GM12878 (cell line): Measurements from ENCODE around the gene GTPBP1. TPM values are rescaled to one million over a fixed set of nuclear protein-coding genes. Genes with fewer than 3 reads are reported as not detected.

Experiments used
- ASH2L ChIP-seq: fragments of 300-600, 200-600 bp; sonication (generic); IDR thresholded peaks from 2 replicates; pipeline ENCODE4 v1.6.1; 2017; ENCODE audit warnings: low read depth, mild to moderate bottlenecking, borderline replicate concordance
- BHLHE40 ChIP-seq, 2 experiments: fragments of 450-650 bp in 1 of 2; IDR thresholded peaks; 2 replicates each; pipeline ENCODE4 v1.6.1; 2011 to 2017; ENCODE audit warnings: low read depth in 2 of 2, borderline replicate concordance in 1 of 2, improper control_type of control experiment in 1 of 2, low read length in 1 of 2, mild to moderate bottlenecking in 1 of 2
- BMI1 ChIP-seq: fragments of 450-650 bp; IDR thresholded peaks from 2 replicates; pipeline ENCODE4 v1.6.1; 2016; ENCODE audit warnings: mild to moderate bottlenecking, moderate library complexity, borderline replicate concordance
- CBFB ChIP-seq: IDR thresholded peaks from 2 replicates; pipeline ENCODE4 v1.6.1; 2016; ENCODE audit warnings: antibody characterized with exemption, low read depth
- CHD2 ChIP-seq: IDR thresholded peaks from 2 replicates; pipeline ENCODE4 v1.6.1; 2011; ENCODE audit warnings: low read depth, low read length, improper control_type of control experiment, borderline replicate concordance
- ESRRA ChIP-seq: IDR thresholded peaks from 2 replicates; pipeline ENCODE4 v1.6.1; 2012; ENCODE audit warnings: mild to moderate bottlenecking, low read length, improper control_type of control experiment
- IKZF2 ChIP-seq, 2 experiments: fragments of 450-650 bp; IDR thresholded peaks; 2 replicates each; pipeline ENCODE4 v1.6.1; 2017; ENCODE audit warnings: mild to moderate bottlenecking in 2 of 2, moderate library complexity in 2 of 2
- JUND ChIP-seq: IDR thresholded peaks from 2 replicates; pipeline ENCODE4 v1.6.1; 2012; ENCODE audit warnings: low read depth, mild to moderate bottlenecking, low read length, improper control_type of control experiment, moderate library complexity
- KLF5 ChIP-seq: fragments of 450-650 bp; IDR thresholded peaks from 2 replicates; pipeline ENCODE4 v1.6.1; 2014; ENCODE audit warnings: mild to moderate bottlenecking; ENCODE audit not compliant: partially characterized antibody
- MXI1 ChIP-seq: fragments of 150-350 bp; IDR thresholded peaks from 2 replicates; pipeline ENCODE4 v1.6.1; 2011; ENCODE audit warnings: low read depth, mild to moderate bottlenecking, inconsistent platforms, low read length, improper control_type of control experiment
- PKNOX1 ChIP-seq: fragments of 450-650 bp; IDR thresholded peaks from 2 replicates; pipeline ENCODE4 v1.6.1; 2016; ENCODE audit warnings: mild to moderate bottlenecking
- POLR2A ChIP-seq: IDR thresholded peaks from 2 replicates; pipeline ENCODE4 v1.6.1; 2011; ENCODE audit warnings: low read depth, mild to moderate bottlenecking, low read length
- RBBP5 ChIP-seq: fragments of 200-600 bp; sonication (generic); conservative IDR thresholded peaks from 2 replicates; pipeline ENCODE4 v1.6.1; 2016
- RCOR1 ChIP-seq: conservative IDR thresholded peaks from 2 replicates; pipeline ENCODE4 v1.6.1; 2012; ENCODE audit warnings: low read depth, low read length, improper control_type of control experiment
- RUNX3 ChIP-seq: IDR thresholded peaks from 2 replicates; pipeline ENCODE4 v1.6.1; 2012; ENCODE audit warnings: low read length, inconsistent platforms
- SIN3A ChIP-seq: IDR thresholded peaks from 2 replicates; pipeline ENCODE4 v1.6.1; 2012; ENCODE audit warnings: low read depth, low read length, improper control_type of control experiment
- SIX5 ChIP-seq: IDR thresholded peaks from 2 replicates; pipeline ENCODE4 v1.6.1; 2011; ENCODE audit warnings: mild to moderate bottlenecking, low read depth, low read length, moderate library complexity; ENCODE audit not compliant: severe bottlenecking
- SMC3 ChIP-seq: IDR thresholded peaks from 2 replicates; pipeline ENCODE4 v1.6.1; 2011; ENCODE audit warnings: low read length, improper control_type of control experiment, borderline replicate concordance
- SRF ChIP-seq, 2 experiments: IDR thresholded peaks; 2 replicates each; pipeline ENCODE4 v1.6.1; 2011; ENCODE audit warnings: low read depth in 2 of 2, low read length in 2 of 2, mild to moderate bottlenecking in 1 of 2, moderate library complexity in 1 of 2
- SUPT20H ChIP-seq: IDR thresholded peaks from 2 replicates; pipeline ENCODE4 v1.6.1; 2011; ENCODE audit warnings: low read depth, mild to moderate bottlenecking, low read length, moderate library complexity, borderline replicate concordance; ENCODE audit not compliant: control insufficient read depth
- ZNF274 ChIP-seq: IDR thresholded peaks from one replicate; pipeline ENCODE4 v1.8.0; 2011; ENCODE audit not compliant: insufficient read length, insufficient read depth
- polyA plus RNA-seq, 11 experiments: library from polyadenylated mRNA; depleted of rRNA in 4 of 11; unstranded in 6 of 11; stranded (reverse) in 5 of 11; fragments of >200 nt; fragmentation: Nextera tagmentation in 4 of 11; fragmentation: Illumina TruSeq in 1 of 11; extraction: Ambion mirVana in 4 of 11; extraction: Trizol in 1 of 11; gene quantifications; 1 replicate in 1 of 11; 2 replicates in 10 of 11; pipeline versions ENCODE4 v1.2.1 to v1.2.3, GENCODE V29; 2011 to 2016; ENCODE audit warnings: inconsistent platforms in 2 of 11, missing spikeins in 2 of 11, low read depth in 1 of 11
- total RNA-seq, 4 experiments: library from RNA; depleted of rRNA in 3 of 4; stranded (reverse); fragments of >200 nt in 3 of 4; fragmentation: Illumina TruSeq in 1 of 4; extraction: Trizol in 1 of 4; gene quantifications; 2 replicates each; pipeline versions ENCODE4 v1.2.1 to v1.2.3, GENCODE V29; 2013 to 2021
- TF ChIP-seq, protein P1 (sequence below): fragments of 450-650 bp; IDR thresholded peaks from 2 replicates; pipeline ENCODE4 v1.6.1; 2017; ENCODE audit warnings: low read depth, mild to moderate bottlenecking, moderate library complexity
- TF ChIP-seq, protein P2 (sequence below): IDR thresholded peaks from 2 replicates; pipeline ENCODE4 v1.6.1; 2012; ENCODE audit warnings: low read length, inconsistent platforms

GTPBP1 gene
- total and polyA plus RNA-seq, 10 of the 15 experiments (the other 5 are each of a cell fraction or from before 2014, with no cell fraction given), result 0.89 to 63.1 (median 34.2) TPM

- TF ChIP-seq, protein P1, sequence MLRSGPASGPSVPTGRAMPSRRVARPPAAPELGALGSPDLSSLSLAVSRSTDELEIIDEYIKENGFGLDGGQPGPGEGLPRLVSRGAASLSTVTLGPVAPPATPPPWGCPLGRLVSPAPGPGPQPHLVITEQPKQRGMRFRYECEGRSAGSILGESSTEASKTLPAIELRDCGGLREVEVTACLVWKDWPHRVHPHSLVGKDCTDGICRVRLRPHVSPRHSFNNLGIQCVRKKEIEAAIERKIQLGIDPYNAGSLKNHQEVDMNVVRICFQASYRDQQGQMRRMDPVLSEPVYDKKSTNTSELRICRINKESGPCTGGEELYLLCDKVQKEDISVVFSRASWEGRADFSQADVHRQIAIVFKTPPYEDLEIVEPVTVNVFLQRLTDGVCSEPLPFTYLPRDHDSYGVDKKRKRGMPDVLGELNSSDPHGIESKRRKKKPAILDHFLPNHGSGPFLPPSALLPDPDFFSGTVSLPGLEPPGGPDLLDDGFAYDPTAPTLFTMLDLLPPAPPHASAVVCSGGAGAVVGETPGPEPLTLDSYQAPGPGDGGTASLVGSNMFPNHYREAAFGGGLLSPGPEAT, result peak; percentile 43; the same call in 1 of the 2 replicates
- no peak for TF ChIP-seq KLF5
- no peak for TF ChIP-seq SUPT20H
- peak; percentile 89 to 92 for TF ChIP-seq SRF (IDR thresholded peaks at IDR 0.05; ENCODE audit: low read depth in 2 of 2, low read length in 2 of 2)
- no peak for TF ChIP-seq RCOR1
- TF ChIP-seq SIN3A, result peak; percentile 72
- 0 out of 2 replicates have a peak, but pooled peaks have one; percentile 11 for TF ChIP-seq ESRRA
- peak; percentile 39 to 63; a peak in 2 of 4 replicates for TF ChIP-seq BHLHE40 (IDR thresholded peaks at IDR 0.05; ENCODE audit: borderline replicate concordance in 1 of 2, low read depth in 2 of 2, low read length in 1 of 2)
- TF ChIP-seq CBFB, result no peak; the same call in 1 of the 2 replicates
- peak; percentile 85 for TF ChIP-seq BMI1
- TF ChIP-seq JUND, result no peak
- peak; percentile 11; the same call in 1 of the 2 replicates for TF ChIP-seq PKNOX1
- TF ChIP-seq RUNX3, result peak; percentile 81
- no peak for TF ChIP-seq SIX5
- TF ChIP-seq RBBP5, result no peak
- no peak for TF ChIP-seq ZNF274
- peak; percentile 60 to 61 for TF ChIP-seq IKZF2 (IDR thresholded peaks at IDR 0.05)
- TF ChIP-seq POLR2A, result peak; percentile 34
- peak; percentile 43; the same call in 1 of the 2 replicates for TF ChIP-seq CHD2
- TF ChIP-seq, protein P2, sequence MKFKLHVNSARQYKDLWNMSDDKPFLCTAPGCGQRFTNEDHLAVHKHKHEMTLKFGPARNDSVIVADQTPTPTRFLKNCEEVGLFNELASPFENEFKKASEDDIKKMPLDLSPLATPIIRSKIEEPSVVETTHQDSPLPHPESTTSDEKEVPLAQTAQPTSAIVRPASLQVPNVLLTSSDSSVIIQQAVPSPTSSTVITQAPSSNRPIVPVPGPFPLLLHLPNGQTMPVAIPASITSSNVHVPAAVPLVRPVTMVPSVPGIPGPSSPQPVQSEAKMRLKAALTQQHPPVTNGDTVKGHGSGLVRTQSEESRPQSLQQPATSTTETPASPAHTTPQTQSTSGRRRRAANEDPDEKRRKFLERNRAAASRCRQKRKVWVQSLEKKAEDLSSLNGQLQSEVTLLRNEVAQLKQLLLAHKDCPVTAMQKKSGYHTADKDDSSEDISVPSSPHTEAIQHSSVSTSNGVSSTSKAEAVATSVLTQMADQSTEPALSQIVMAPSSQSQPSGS, result no peak
- peak; percentile 93 for TF ChIP-seq MXI1
- TF ChIP-seq SMC3, result no peak
- no peak for TF ChIP-seq ASH2L
Observed at GRCh38 chr22:38751422-38752346, 45.9 kb downstream of the GTPBP1 start (continued).
